Measurements from ENCODE around the gene TMEM270. TPM values are rescaled to one million over a fixed set of nuclear protein-coding genes. Genes with fewer than 3 reads are reported as not detected.

TMEM270 gene
- total RNA-seq, 1 donor from 2014 or later, result not detected

DNA sequence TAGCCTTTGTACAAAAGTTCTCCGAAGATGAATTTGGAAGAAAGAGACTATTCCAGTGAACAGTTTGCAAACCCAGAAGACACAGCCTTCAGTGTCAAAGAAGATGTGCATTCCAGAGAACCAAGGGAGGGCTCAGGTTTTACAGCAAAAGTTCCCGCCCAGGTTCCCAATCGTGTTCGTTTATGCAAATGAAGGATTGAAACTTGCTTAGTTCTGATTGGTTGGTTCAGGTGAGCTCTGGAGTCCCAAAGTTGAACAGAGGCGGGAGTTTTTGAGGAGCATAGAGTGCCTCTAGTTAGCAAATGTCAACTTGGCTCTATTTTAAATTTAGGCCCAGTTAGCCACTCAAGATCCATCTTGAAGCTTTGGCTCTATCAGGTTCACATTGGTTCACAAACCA is 51.3 kb downstream of the TMEM270 start:
- Mint-ChIP-seq H3K9me3 (no peaks in the 10 kb centered on the region), H3K27me3 (ENCODE audit: insufficient read depth, low read depth) (peaks cover 10% of the 10 kb centered on the region), H3K27ac (no peak overlapping the region), H3K4me1 (peaks cover 4% of the 10 kb centered on the region), H3K36me3 (no peaks in the 10 kb centered on the region), H3K4me3 (no peak overlapping the region)
- H3K36me3 ChIP-seq, result no peaks in the 10 kb centered on the region
- H3K27ac ChIP-seq, result no peak overlapping the region
- no peaks in the 10 kb centered on the region for H3F3A ChIP-seq (ENCODE audit: low read depth)
- H2AFZ ChIP-seq (replicated peaks), result no peak overlapping the region
- no peaks in the 10 kb centered on the region for H3K79me2 ChIP-seq (ENCODE audit: low read depth)
- H3K9ac ChIP-seq, result no peak overlapping the region
- H3K4me2 ChIP-seq, result no peak overlapping the region
- H3K4me1 ChIP-seq, result no peaks in the 10 kb centered on the region
- no peaks in the 10 kb centered on the region for H3K27me3 ChIP-seq
- H4K20me1 ChIP-seq (ENCODE audit: low read depth), result no peaks in the 10 kb centered on the region
- no peak for TF ChIP-seq EZH2 (IDR thresholded peaks at IDR 0.05)
- TF ChIP-seq, protein P1, sequence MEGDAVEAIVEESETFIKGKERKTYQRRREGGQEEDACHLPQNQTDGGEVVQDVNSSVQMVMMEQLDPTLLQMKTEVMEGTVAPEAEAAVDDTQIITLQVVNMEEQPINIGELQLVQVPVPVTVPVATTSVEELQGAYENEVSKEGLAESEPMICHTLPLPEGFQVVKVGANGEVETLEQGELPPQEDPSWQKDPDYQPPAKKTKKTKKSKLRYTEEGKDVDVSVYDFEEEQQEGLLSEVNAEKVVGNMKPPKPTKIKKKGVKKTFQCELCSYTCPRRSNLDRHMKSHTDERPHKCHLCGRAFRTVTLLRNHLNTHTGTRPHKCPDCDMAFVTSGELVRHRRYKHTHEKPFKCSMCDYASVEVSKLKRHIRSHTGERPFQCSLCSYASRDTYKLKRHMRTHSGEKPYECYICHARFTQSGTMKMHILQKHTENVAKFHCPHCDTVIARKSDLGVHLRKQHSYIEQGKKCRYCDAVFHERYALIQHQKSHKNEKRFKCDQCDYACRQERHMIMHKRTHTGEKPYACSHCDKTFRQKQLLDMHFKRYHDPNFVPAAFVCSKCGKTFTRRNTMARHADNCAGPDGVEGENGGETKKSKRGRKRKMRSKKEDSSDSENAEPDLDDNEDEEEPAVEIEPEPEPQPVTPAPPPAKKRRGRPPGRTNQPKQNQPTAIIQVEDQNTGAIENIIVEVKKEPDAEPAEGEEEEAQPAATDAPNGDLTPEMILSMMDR (IDR thresholded peaks at IDR 0.05), result no peak
- TF ChIP-seq EZH2phosphoT487 (IDR thresholded peaks at IDR 0.05), result no peak
- H3K4me3 ChIP-seq, result no peak overlapping the region
- H3K9me3 ChIP-seq (ENCODE audit: low read depth), result no peaks in the 10 kb centered on the region
- no peak for DNase-seq (ENCODE audit: low spot score)

Other genes starting within 250 kb of the TMEM270 start
- 0.87 and 0.90 TPM in 2 replicates for gene MLXIPL, start 236.6 kb upstream of the TMEM270 start, total RNA-seq (ENCODE audit: low replicate concordance)
- gene VPS37D, start 193.3 kb upstream of the TMEM270 start, total RNA-seq (ENCODE audit: low replicate concordance), result 7.0 and 24.6 TPM in 2 replicates
- gene DNAJC30, start 177.7 kb upstream of the TMEM270 start, total RNA-seq (ENCODE audit: low replicate concordance), result 0.94 and 2.6 TPM in 2 replicates
- 22.8 and 41.6 TPM in 2 replicates for gene BUD23, start 177.6 kb upstream of the TMEM270 start, total RNA-seq (ENCODE audit: low replicate concordance)
- 21.9 and 29.0 TPM in 2 replicates for gene STX1A, start 141.5 kb upstream of the TMEM270 start, total RNA-seq (ENCODE audit: low replicate concordance)
- gene ABHD11, start 122.4 kb upstream of the TMEM270 start, total RNA-seq (ENCODE audit: low replicate concordance), result 9.3 and 15.1 TPM in 2 replicates
- gene CLDN3, start 90.9 kb upstream of the TMEM270 start, total RNA-seq (ENCODE audit: low replicate concordance), result 1.6 and 14.2 TPM in 2 replicates
- 2.8 TPM in 1 of 2 replicates, not detected in the other for gene CLDN4, start 30.2 kb upstream of the TMEM270 start, total RNA-seq (ENCODE audit: low replicate concordance)
- 10.5 and 12.0 TPM in 2 replicates for gene METTL27, start 18.6 kb upstream of the TMEM270 start, total RNA-seq (ENCODE audit: low replicate concordance)
- 0.47 and 1.1 TPM in 2 replicates for gene ELN, start 167.0 kb downstream of the TMEM270 start, total RNA-seq (ENCODE audit: low replicate concordance)
- gene LIMK1, start 222.6 kb downstream of the TMEM270 start, total RNA-seq (ENCODE audit: low replicate concordance), result 29.9 and 66.6 TPM in 2 replicates

All from neural progenitor cell (in vitro differentiated cells).